Keratinocyte (primary cell): Measurements from ENCODE around the gene STXBP1. TPM values are rescaled to one million over a fixed set of nuclear protein-coding genes. Genes with fewer than 3 reads are reported as not detected.

Source experiments
- DNase-seq: peaks from one replicate; pipeline ENCODE4 v3.0.0-alpha.2; 2011; ENCODE audit warnings: low read depth, missing footprints, low spot score
- FAIRE-seq: peaks from 2 replicates; lab custom pipeline; 2011; peaks lifted over from hg19 to GRCh38; lab: Jason Lieb, UNC
- H2AFZ ChIP-seq: 2 replicates; pipeline ENCODE4 v1.6.0; 2012; ENCODE audit warnings: low read length, control low read depth, inconsistent platforms; ENCODE audit not compliant: control insufficient read depth
- H3K27ac ChIP-seq: 2 replicates; pipeline ENCODE4 v1.5.1; 2011; ENCODE audit warnings: low read length; ENCODE audit not compliant: control insufficient read depth, insufficient read depth
- H3K27me3 ChIP-seq: 3 replicates; pipeline ENCODE4 v1.6.0; 2011; ENCODE audit warnings: low read length; ENCODE audit not compliant: control insufficient read depth, insufficient read depth; ENCODE audit errors: extremely low read depth
- H3K36me3 ChIP-seq, 2 experiments: 2 replicates in 1 of 2; 3 replicates in 1 of 2; pipeline ENCODE4 v1.5.1; 2011; ENCODE audit warnings: low read length in 2 of 2, mild to moderate bottlenecking in 1 of 2; ENCODE audit not compliant: control insufficient read depth in 2 of 2, insufficient read depth in 2 of 2; ENCODE audit errors: extremely low read depth in 1 of 2
- H3K4me1 ChIP-seq: 3 replicates; pipeline ENCODE4 v1.5.1; 2011; ENCODE audit warnings: low read length; ENCODE audit not compliant: control insufficient read depth, insufficient read depth; ENCODE audit errors: extremely low read depth
- H3K4me2 ChIP-seq: 3 replicates; pipeline ENCODE4 v1.6.0; 2011; ENCODE audit warnings: low read depth, low read length; ENCODE audit not compliant: control insufficient read depth, insufficient read depth; ENCODE audit errors: extremely low read depth
- H3K4me3 ChIP-seq, 3 experiments: fragments of 200-600 bp in 1 of 3; sonication (generic) in 1 of 3; 2 replicates in 2 of 3; 3 replicates in 1 of 3; pipeline ENCODE4 v1.5.1; 2011 to 2016; ENCODE audit warnings: low read length in 3 of 3, mild to moderate bottlenecking in 3 of 3, control low read depth in 2 of 3, inconsistent platforms in 1 of 3, low read depth in 1 of 3, mixed read lengths in 1 of 3, mixed run types in 1 of 3, moderate library complexity in 1 of 3; ENCODE audit not compliant: control insufficient read depth in 2 of 3, insufficient read depth in 2 of 3; ENCODE audit errors: extremely low read depth in 1 of 3
- H3K79me2 ChIP-seq: 2 replicates; pipeline ENCODE4 v1.6.0; 2012; ENCODE audit warnings: low read length; ENCODE audit not compliant: control insufficient read depth, insufficient read depth
- H3K9ac ChIP-seq: 3 replicates; pipeline ENCODE4 v1.6.0; 2011; ENCODE audit warnings: low read length; ENCODE audit not compliant: control insufficient read depth, insufficient read depth; ENCODE audit errors: extremely low read depth
- H3K9me1 ChIP-seq: 3 replicates; pipeline ENCODE4 v1.6.0; 2011; ENCODE audit warnings: low read length; ENCODE audit not compliant: control insufficient read depth, insufficient read depth; ENCODE audit errors: extremely low read depth
- H3K9me3 ChIP-seq: 2 replicates; pipeline ENCODE4 v1.5.1; 2012; ENCODE audit warnings: low read depth, low read length; ENCODE audit not compliant: control insufficient read depth
- H4K20me1 ChIP-seq: 3 replicates; pipeline ENCODE4 v1.6.0; 2011; ENCODE audit warnings: low read length; ENCODE audit not compliant: control insufficient read depth, insufficient read depth; ENCODE audit errors: extremely low read depth
- EZH2 ChIP-seq: IDR thresholded peaks from one replicate; pipeline ENCODE4 v1.6.1; 2012; ENCODE audit warnings: inconsistent platforms, mild to moderate bottlenecking, low read length, moderate library complexity
- dilution Hi-C: fragments of 300-500 bp; cut with MboI; formaldehyde crosslinking; loops from one replicate; pipeline ENCODE4 v1.7.0; 2020; ENCODE audit warnings: low sequenced_read_pairs; ENCODE audit not compliant: extremely low pct_ligation_motif_present
- polyA plus RNA-seq, 5 experiments: library from polyadenylated mRNA; depleted of rRNA in 3 of 5; stranded (reverse) in 3 of 5; stranded (forward) in 1 of 5; unstranded in 1 of 5; fragments of >200 nt; gene quantifications; 1 replicate in 1 of 5; 2 replicates in 3 of 5; 3 replicates in 1 of 5; pipeline versions ENCODE4 v1.2.1 to v1.2.3, GENCODE V29; 2011 to 2012; ENCODE audit warnings: missing spikeins in 2 of 5, low read depth in 1 of 5, low replicate concordance in 1 of 5
- TF ChIP-seq, protein P1 (sequence below), 3 experiments: IDR thresholded peaks in 1 of 3; conservative IDR thresholded peaks in 1 of 3; optimal IDR thresholded peaks in 1 of 3; 2 replicates in 2 of 3; 3 replicates in 1 of 3; pipeline versions ENCODE3 to v1.5.1; 2011; ENCODE audit warnings: low read length in 3 of 3, mild to moderate bottlenecking in 3 of 3, moderate library complexity in 2 of 3, control low read depth in 1 of 3, inconsistent platforms in 1 of 3; ENCODE audit not compliant: insufficient read depth in 2 of 3; ENCODE audit errors: extremely low read depth in 1 of 3

STXBP1 gene
- polyA plus RNA-seq, 1 donor (not counting 4 experiments of a cell fraction or from before 2014, with no cell fraction given) = 17.1 TPM

DNA sequence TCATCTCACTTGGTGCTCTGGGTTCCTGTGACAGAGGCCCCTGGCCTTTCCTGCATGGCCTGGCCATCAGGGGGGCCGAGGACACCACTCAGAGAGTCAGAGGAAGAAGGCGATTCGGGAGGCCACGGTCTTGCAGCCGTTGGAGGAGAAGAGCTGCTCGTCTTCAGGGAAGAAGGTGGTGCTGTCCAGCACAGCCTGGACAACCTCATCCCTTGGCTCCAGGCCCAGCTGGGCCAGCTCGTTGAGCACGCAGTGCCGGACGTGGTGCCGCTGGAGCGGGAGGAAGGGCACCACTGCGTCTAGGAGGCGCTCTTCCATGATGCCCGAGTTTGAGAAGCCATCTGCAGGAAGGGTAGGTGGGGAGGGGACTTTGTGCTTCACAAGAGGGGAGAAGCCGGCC, 119.9 kb downstream of the STXBP1 start:
- no peaks in the 10 kb centered on the region for H3K9me3 ChIP-seq
- no peaks in the 10 kb centered on the region for H4K20me1 ChIP-seq
- no peak overlapping the region for H2AFZ ChIP-seq
- no peaks in the 10 kb centered on the region for H3K27me3 ChIP-seq
- H3K4me2 ChIP-seq = no peak overlapping the region
- H3K36me3 ChIP-seq = peaks cover 0 to 3% of the 10 kb centered on the region in 2 experiments
- no peaks in the 10 kb centered on the region for H3K79me2 ChIP-seq
- dilution Hi-C loops = no loop called here
- H3K9me1 ChIP-seq = no peaks in the 10 kb centered on the region
- TF ChIP-seq EZH2 = no peak
- TF ChIP-seq, protein P1, sequence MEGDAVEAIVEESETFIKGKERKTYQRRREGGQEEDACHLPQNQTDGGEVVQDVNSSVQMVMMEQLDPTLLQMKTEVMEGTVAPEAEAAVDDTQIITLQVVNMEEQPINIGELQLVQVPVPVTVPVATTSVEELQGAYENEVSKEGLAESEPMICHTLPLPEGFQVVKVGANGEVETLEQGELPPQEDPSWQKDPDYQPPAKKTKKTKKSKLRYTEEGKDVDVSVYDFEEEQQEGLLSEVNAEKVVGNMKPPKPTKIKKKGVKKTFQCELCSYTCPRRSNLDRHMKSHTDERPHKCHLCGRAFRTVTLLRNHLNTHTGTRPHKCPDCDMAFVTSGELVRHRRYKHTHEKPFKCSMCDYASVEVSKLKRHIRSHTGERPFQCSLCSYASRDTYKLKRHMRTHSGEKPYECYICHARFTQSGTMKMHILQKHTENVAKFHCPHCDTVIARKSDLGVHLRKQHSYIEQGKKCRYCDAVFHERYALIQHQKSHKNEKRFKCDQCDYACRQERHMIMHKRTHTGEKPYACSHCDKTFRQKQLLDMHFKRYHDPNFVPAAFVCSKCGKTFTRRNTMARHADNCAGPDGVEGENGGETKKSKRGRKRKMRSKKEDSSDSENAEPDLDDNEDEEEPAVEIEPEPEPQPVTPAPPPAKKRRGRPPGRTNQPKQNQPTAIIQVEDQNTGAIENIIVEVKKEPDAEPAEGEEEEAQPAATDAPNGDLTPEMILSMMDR (optimal IDR thresholded peaks at IDR 0.05 in 1 of 3, IDR thresholded peaks at IDR 0.05 in 1 of 3, conservative IDR thresholded peaks at IDR 0.05 in 1 of 3; ENCODE audit: extremely low read depth in 1 of 3, insufficient read depth in 2 of 3, low read length in 3 of 3) = no peak
- H3K4me1 ChIP-seq = peaks cover 10% of the 10 kb centered on the region
- FAIRE-seq (no peak), DNase-seq (no peak)
- no peak overlapping the region for H3K4me3 ChIP-seq
- H3K27ac ChIP-seq = no peak overlapping the region
- no peak overlapping the region for H3K9ac ChIP-seq

DNA sequence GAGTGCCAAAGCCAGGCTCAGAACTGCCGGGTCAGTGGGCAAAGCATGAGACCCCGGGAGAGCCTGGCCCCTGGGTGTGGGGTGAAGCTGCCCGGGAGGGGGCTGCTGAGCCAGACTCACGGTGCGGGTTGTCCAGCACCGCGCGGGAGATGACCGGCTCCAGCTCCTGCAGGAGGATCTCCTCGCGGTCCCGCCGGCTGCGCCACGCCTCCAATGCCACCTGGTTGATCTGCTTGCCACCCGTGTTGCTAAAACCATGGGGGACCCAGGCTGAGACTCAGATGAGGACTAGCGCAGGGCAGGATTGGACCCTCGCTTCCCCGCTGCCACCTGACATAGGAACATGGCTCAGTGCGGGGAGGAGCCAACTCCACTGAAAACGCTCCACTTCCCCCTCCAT, 120.4 kb downstream of the STXBP1 start:
- DNase-seq (no peak), FAIRE-seq (no peak)
- H3K4me1 ChIP-seq = peaks cover 10% of the 10 kb centered on the region
- H3K79me2 ChIP-seq = no peaks in the 10 kb centered on the region
- no peaks in the 10 kb centered on the region for H3K9me3 ChIP-seq
- dilution Hi-C loops = no loop called here
- H2AFZ ChIP-seq = no peak overlapping the region
- H3K27ac ChIP-seq = no peak overlapping the region
- TF ChIP-seq, protein P1 (optimal IDR thresholded peaks at IDR 0.05 in 1 of 3, IDR thresholded peaks at IDR 0.05 in 1 of 3, conservative IDR thresholded peaks at IDR 0.05 in 1 of 3; ENCODE audit: extremely low read depth in 1 of 3, insufficient read depth in 2 of 3, low read length in 3 of 3) = no peak
- TF ChIP-seq EZH2 = no peak
- no peaks in the 10 kb centered on the region for H3K27me3 ChIP-seq
- no peak overlapping the region for H3K9ac ChIP-seq
- no peaks in the 10 kb centered on the region for H3K9me1 ChIP-seq
- H3K4me3 ChIP-seq = no peak overlapping the region
- peaks cover 0 to 3% of the 10 kb centered on the region in 2 experiments for H3K36me3 ChIP-seq
- H4K20me1 ChIP-seq = no peaks in the 10 kb centered on the region
- no peak overlapping the region for H3K4me2 ChIP-seq
